Sigmoid colon (tissue), 4 donors: Measurements from ENCODE around the gene KMT2E.

Experiments
- EP300 ChIP-seq, 4 donors: sonication (generic); formaldehyde crosslinking; IDR thresholded peaks; one replicate each; pipeline ENCODE4 v1.6.1; 2017; ENCODE audit warnings: antibody characterized with exemption in 4 of 4
- POLR2AphosphoS5 ChIP-seq, 4 donors: sonication (generic); formaldehyde crosslinking; IDR thresholded peaks; one replicate each; pipeline ENCODE4 v1.6.1; 2017; ENCODE audit warnings: antibody characterized with exemption in 4 of 4
- TF ChIP-seq, protein P1 (sequence below), 4 experiments: fragments of 450-650 bp in 3 of 4; fragments of 200-600 bp in 1 of 4; IDR thresholded peaks; one replicate each; pipeline ENCODE4 v1.5.1; 2016 to 2019; ENCODE audit warnings: antibody characterized with exemption in 4 of 4, mild to moderate bottlenecking in 3 of 4, moderate library complexity in 2 of 4

DNA sequence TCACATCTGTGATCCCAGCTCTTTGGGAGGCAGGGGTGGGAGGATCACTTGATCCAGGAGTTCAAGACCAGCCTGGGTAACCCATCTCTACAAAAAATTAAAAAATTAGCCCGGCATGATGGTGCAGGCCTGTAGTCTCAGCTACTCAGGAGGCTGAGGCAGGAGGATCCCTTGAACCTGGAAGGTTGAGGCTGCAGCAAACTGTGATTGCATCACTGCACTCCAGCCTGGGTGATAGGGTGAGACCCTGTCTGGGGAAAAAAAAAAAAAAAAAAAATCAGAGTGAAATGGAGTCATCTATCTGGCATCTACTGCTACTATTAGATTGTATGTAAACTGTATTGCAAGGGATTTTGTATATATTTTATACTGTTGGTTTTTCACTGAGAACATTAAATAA lies 59.1 kb downstream of the KMT2E start:
- TF ChIP-seq POLR2AphosphoS5 (IDR thresholded peaks at IDR 0.05) (no peak), EP300 (IDR thresholded peaks at IDR 0.05) (no peak)
- TF ChIP-seq, protein P1, sequence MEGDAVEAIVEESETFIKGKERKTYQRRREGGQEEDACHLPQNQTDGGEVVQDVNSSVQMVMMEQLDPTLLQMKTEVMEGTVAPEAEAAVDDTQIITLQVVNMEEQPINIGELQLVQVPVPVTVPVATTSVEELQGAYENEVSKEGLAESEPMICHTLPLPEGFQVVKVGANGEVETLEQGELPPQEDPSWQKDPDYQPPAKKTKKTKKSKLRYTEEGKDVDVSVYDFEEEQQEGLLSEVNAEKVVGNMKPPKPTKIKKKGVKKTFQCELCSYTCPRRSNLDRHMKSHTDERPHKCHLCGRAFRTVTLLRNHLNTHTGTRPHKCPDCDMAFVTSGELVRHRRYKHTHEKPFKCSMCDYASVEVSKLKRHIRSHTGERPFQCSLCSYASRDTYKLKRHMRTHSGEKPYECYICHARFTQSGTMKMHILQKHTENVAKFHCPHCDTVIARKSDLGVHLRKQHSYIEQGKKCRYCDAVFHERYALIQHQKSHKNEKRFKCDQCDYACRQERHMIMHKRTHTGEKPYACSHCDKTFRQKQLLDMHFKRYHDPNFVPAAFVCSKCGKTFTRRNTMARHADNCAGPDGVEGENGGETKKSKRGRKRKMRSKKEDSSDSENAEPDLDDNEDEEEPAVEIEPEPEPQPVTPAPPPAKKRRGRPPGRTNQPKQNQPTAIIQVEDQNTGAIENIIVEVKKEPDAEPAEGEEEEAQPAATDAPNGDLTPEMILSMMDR (IDR thresholded peaks at IDR 0.05) = no peak
